ENCODE results near the gene WNT9A.

Gene WNT9A

GRCh38 chr1:227922501-227923352 lies 25.0 kb downstream of the WNT9A start:
- TF ChIP-seq POLR2AphosphoS5 (IDR thresholded peaks at IDR 0.05; ENCODE audit: low read depth, low read length) (no peak), TAF1 (IDR thresholded peaks at IDR 0.05; ENCODE audit: borderline replicate concordance, insufficient read depth, low read length) (no peak), SIN3A (IDR thresholded peaks at IDR 0.05; ENCODE audit: borderline replicate concordance, insufficient read depth, low read length) (no peak)

- no peak for TF ChIP-seq POLR2AphosphoS5 (IDR thresholded peaks at IDR 0.05; ENCODE audit: low read depth, low read length)
- no peak for TF ChIP-seq SIN3A (IDR thresholded peaks at IDR 0.05; ENCODE audit: borderline replicate concordance, insufficient read depth, low read length)
- no peak for TF ChIP-seq REST (IDR thresholded peaks at IDR 0.05; ENCODE audit: insufficient read depth in 1 of 2, low read depth in 2 of 2, low read length in 2 of 2)
- TF ChIP-seq TAF1 (IDR thresholded peaks at IDR 0.05; ENCODE audit: borderline replicate concordance, insufficient read depth, low read length): no peak
- TF ChIP-seq FOXP2 (optimal IDR thresholded peaks at IDR 0.05; ENCODE audit: borderline replicate concordance, extremely low read depth, extremely low read length, insufficient read depth): no peak
Measured at GRCh38 chr1:227921461-227922185, 26.1 kb downstream of the WNT9A start.

- no peak for TF ChIP-seq POLR2AphosphoS5 (IDR thresholded peaks at IDR 0.05; ENCODE audit: low read depth, low read length)
- no peak for TF ChIP-seq FOXP2 (optimal IDR thresholded peaks at IDR 0.05; ENCODE audit: borderline replicate concordance, extremely low read depth, extremely low read length, insufficient read depth)
- TF ChIP-seq TAF1 (IDR thresholded peaks at IDR 0.05; ENCODE audit: borderline replicate concordance, insufficient read depth, low read length): no peak
- no peak for TF ChIP-seq REST (IDR thresholded peaks at IDR 0.05; ENCODE audit: insufficient read depth in 1 of 2, low read depth in 2 of 2, low read length in 2 of 2)
- no peak for TF ChIP-seq SIN3A (IDR thresholded peaks at IDR 0.05; ENCODE audit: borderline replicate concordance, insufficient read depth, low read length)
Measured at GRCh38 chr1:227920896-227921295, 26.8 kb downstream of the WNT9A start.

- TF ChIP-seq FOXP2 (optimal IDR thresholded peaks at IDR 0.05; ENCODE audit: borderline replicate concordance, extremely low read depth, extremely low read length, insufficient read depth): no peak
- TF ChIP-seq POLR2AphosphoS5 (IDR thresholded peaks at IDR 0.05; ENCODE audit: low read depth, low read length): no peak
- TF ChIP-seq TAF1 (IDR thresholded peaks at IDR 0.05; ENCODE audit: borderline replicate concordance, insufficient read depth, low read length): no peak
- no peak for TF ChIP-seq SIN3A (IDR thresholded peaks at IDR 0.05; ENCODE audit: borderline replicate concordance, insufficient read depth, low read length)
- no peak for TF ChIP-seq REST (IDR thresholded peaks at IDR 0.05; ENCODE audit: insufficient read depth in 1 of 2, low read depth in 2 of 2, low read length in 2 of 2)
Measured at GRCh38 chr1:227920426-227920825, 27.3 kb downstream of the WNT9A start.

- TF ChIP-seq REST (IDR thresholded peaks at IDR 0.05; ENCODE audit: insufficient read depth in 1 of 2, low read depth in 2 of 2, low read length in 2 of 2): no peak
- TF ChIP-seq FOXP2 (optimal IDR thresholded peaks at IDR 0.05; ENCODE audit: borderline replicate concordance, extremely low read depth, extremely low read length, insufficient read depth): no peak
- TF ChIP-seq SIN3A (IDR thresholded peaks at IDR 0.05; ENCODE audit: borderline replicate concordance, insufficient read depth, low read length): no peak
- no peak for TF ChIP-seq TAF1 (IDR thresholded peaks at IDR 0.05; ENCODE audit: borderline replicate concordance, insufficient read depth, low read length)
- no peak for TF ChIP-seq POLR2AphosphoS5 (IDR thresholded peaks at IDR 0.05; ENCODE audit: low read depth, low read length)
Measured at GRCh38 chr1:227919906-227920305, 27.8 kb downstream of the WNT9A start.

All from PFSK-1 (cell line).